NCI-H82 treated with DMSO at 0.1 percent for 48 hours (cell line): ENCODE data around the gene OR4M2.
"Not testable (repeated sequence)": the region's sequence is repeated elsewhere in the genome, so short reads cannot be mapped to it uniquely, and the experiment has no call there.

Source experiments
- DNase-seq: peaks from one replicate; lab custom pipeline; 2025; ENCODE audit not compliant: unreplicated experiment; lab: John Stamatoyannopoulos, UW

OR4M2 gene

GRCh38 chr15:22080227-22080626 is at the start of gene OR4M2:
OR4M2 (plus strand) TSS chr15:22080527; CDS start chr15:22080625, 98 bp downstream.
- DNase-seq: not testable (repeated sequence)

- not testable (repeated sequence) for DNase-seq
Measured at GRCh38 chr15:22069267-22069666, 11.1 kb upstream of the OR4M2 start.

GRCh38 chr15:22081386-22081785 is 1.1 kb downstream of the OR4M2 start:
- DNase-seq: not testable (repeated sequence)

GRCh38 chr15:22098616-22099253 is 18.4 kb downstream of the OR4M2 start:
- DNase-seq: not testable (repeated sequence)

- DNase-seq: not testable (repeated sequence)
Measured at GRCh38 chr15:22099289-22099891, 19.1 kb downstream of the OR4M2 start.

- not testable (repeated sequence) for DNase-seq
Measured at GRCh38 chr15:22122033-22122432, 41.7 kb downstream of the OR4M2 start.
